Measurements from ENCODE around the gene XRCC5. TPM values are rescaled to one million over a fixed set of nuclear protein-coding genes. Genes with fewer than 3 reads are reported as not detected.
A peak's percentile ranks its signal among the peaks of the same experiment; 100 is the strongest.

XRCC5 gene
- total and polyA plus RNA-seq, 2 of the 8 experiments (the other 6 are each of a cell fraction or from before 2014, with no cell fraction given) = 308 to 644 TPM

GRCh38 chr2:216104691-216105090, 4.5 kb upstream of the XRCC5 start:
- WGBS, 2 experiments (ENCODE audit: extremely low coverage in 1 of 2, insufficient coverage in 1 of 2, insufficient read length in 1 of 2, insufficient replicate concordance in 2 of 2, low coverage in 1 of 2, low lambda C conversion rate in 2 of 2, missing lambda C conversion rate in 1 of 2) = no CpG with 5 or more reads among the region's 3 CpGs
- TF ChIP-seq RFX5 (IDR thresholded peaks at IDR 0.05; ENCODE audit: borderline replicate concordance, low read depth, low read length) (no peak), SIN3A (conservative IDR thresholded peaks at IDR 0.05 in 1 of 2, IDR thresholded peaks at IDR 0.05 in 1 of 2; ENCODE audit: low read depth in 1 of 2, low read length in 2 of 2) (no peak), TAF7 (optimal IDR thresholded peaks at IDR 0.05; ENCODE audit: borderline replicate concordance, low read depth, low read length) (no peak), CHD2 (IDR thresholded peaks at IDR 0.05; ENCODE audit: low read length) (no peak), PHF8 (conservative IDR thresholded peaks at IDR 0.05; ENCODE audit: low read depth, low read length) (no peak), KDM5A (IDR thresholded peaks at IDR 0.05; ENCODE audit: low read length) (no peak), TCF12 (IDR thresholded peaks at IDR 0.05; ENCODE audit: low read depth, low read length) (no peak)
- Histone ChIP-seq H3K27me3 (replicated peaks in 1 of 4; ENCODE audit: control insufficient read depth in 3 of 4, extremely low read depth in 1 of 4, insufficient read depth in 3 of 4, low read length in 3 of 4) (no peaks in the 10 kb centered on the region), H2BK5ac (ENCODE audit: low read depth, low read length) (no peak overlapping the region), H3K56ac (replicated peaks; ENCODE audit: insufficient read length, low read depth, low read length) (no peak overlapping the region), H4K91ac (replicated peaks; ENCODE audit: insufficient read length, low read length) (no peak overlapping the region), H3K23ac (ENCODE audit: insufficient read length) (no peak overlapping the region), H4K5ac (ENCODE audit: insufficient read length, low read depth, low read length) (no peak overlapping the region), H3K4me1 (replicated peaks in 1 of 4; ENCODE audit: control insufficient read depth in 3 of 4, insufficient read depth in 4 of 4, low read length in 3 of 4) (peaks cover 3 to 8% (median 5%) of the 10 kb centered on the region in 4 experiments; a peak in 5 of 7 replicates), H2BK12ac (ENCODE audit: low read depth, low read length) (no peak overlapping the region), H3K36me3 (ENCODE audit: control insufficient read depth in 2 of 4, insufficient read depth in 4 of 4, low read length in 3 of 4) (no peaks in the 10 kb centered on the region), H4K8ac (ENCODE audit: extremely low read depth, insufficient read depth, low read length) (no peak overlapping the region), H3K27ac (ENCODE audit: low read depth, low read length) (no peak overlapping the region), H3K4me2 (ENCODE audit: insufficient read depth in 1 of 2, low read depth in 2 of 2, low read length in 2 of 2) (no peak overlapping the region), H3K18ac (ENCODE audit: extremely low read depth, low read length) (no peak overlapping the region), H2AFZ (ENCODE audit: low read length) (0 out of 2 replicates have a peak overlapping the region, but pooled peaks have one; percentile 60), H3K79me2 (ENCODE audit: control insufficient read depth in 1 of 2, insufficient read depth in 2 of 2, low read length in 2 of 2) (peaks cover 3 to 5% of the 10 kb centered on the region in 2 experiments; a peak in 3 of 4 replicates), H3K23me2 (ENCODE audit: low read depth, low read length) (no peaks in the 10 kb centered on the region; the same call in 1 of the 2 replicates), H3K79me1 (ENCODE audit: low read depth, low read length) (no peaks in the 10 kb centered on the region), H3K9ac (replicated peaks in 1 of 4; ENCODE audit: extremely low read depth in 1 of 4, low read depth in 3 of 4, low read length in 3 of 4) (no peak overlapping the region), H2BK120ac (replicated peaks; ENCODE audit: low read depth, low read length) (no peak overlapping the region), H3K4me3 (ENCODE audit: extremely low read depth in 1 of 4, insufficient read depth in 2 of 4, low read depth in 3 of 4, low read length in 4 of 4) (no peak overlapping the region), H3K14ac (ENCODE audit: insufficient read length) (no peak overlapping the region), H3K9me3 (ENCODE audit: insufficient read depth in 2 of 2, low read depth in 1 of 2, low read length in 1 of 2) (peaks cover 0 to 1% of the 10 kb centered on the region in 2 experiments; a peak in 1 of 4 replicates), H2BK15ac (ENCODE audit: low read length) (no peak overlapping the region), H4K20me1 (replicated peaks in 1 of 2; ENCODE audit: control insufficient read depth in 1 of 2, insufficient read depth in 2 of 2, low read length in 2 of 2) (no peaks in the 10 kb centered on the region), H3K4ac (replicated peaks; ENCODE audit: insufficient read length, low read depth, low read length) (no peak overlapping the region), H2AK5ac (ENCODE audit: low read depth, low read length) (no peak overlapping the region), H2BK20ac (ENCODE audit: low read length) (0 out of 2 replicates have a peak overlapping the region, but pooled peaks have one; percentile 67)
- ChIA-PET POLR2A (ENCODE audit: partially characterized antibody) (interaction anchor here (0.9 to 1.7 kb wide), 4 partner anchors 9 to 21 kb away, joined by 3 to 10 read pairs (median 5); no protein-coding TSS in a partner anchor), CTCF (ENCODE audit: partially characterized antibody) (interaction anchor here (0.8 to 2.3 kb wide), 9 partner anchors 9 to 92 kb away, joined by 3 to 13 read pairs (median 4); no protein-coding TSS in a partner anchor)
- DNase-seq (ENCODE audit: low read depth in 1 of 2, low spot score in 2 of 2) (no peak), FAIRE-seq (no peak)

Data from H1 (cell line).